Neural crest cell (in vitro differentiated cells): Measurements from ENCODE around the gene UMODL1. TPM values are rescaled to one million over a fixed set of nuclear protein-coding genes. Genes with fewer than 3 reads are reported as not detected.

ENCODE experiments used
- DNase-seq: peaks from one replicate; pipeline ENCODE4 v3.0.0; 2021; ENCODE audit warnings: low read depth, mixed read lengths, low spot score
- H3K27ac Mint-ChIP-seq: one replicate; pipeline ENCODE4 v1.8.0; 2021; ENCODE audit warnings: mild to moderate bottlenecking, mixed read lengths; ENCODE audit not compliant: unreplicated experiment
- H3K27me3 Mint-ChIP-seq: 2 replicates; pipeline ENCODE4 v1.8.0; 2021; ENCODE audit warnings: low read depth, mild to moderate bottlenecking, mixed read lengths
- H3K36me3 Mint-ChIP-seq: 2 replicates; pipeline ENCODE4 v1.8.0; 2021; ENCODE audit warnings: low read depth, mild to moderate bottlenecking, mixed read lengths
- H3K4me1 Mint-ChIP-seq: 2 replicates; pipeline ENCODE4 v1.8.0; 2021; ENCODE audit warnings: mixed read lengths
- H3K4me3 Mint-ChIP-seq: one replicate; pipeline ENCODE4 v1.8.0; 2021; ENCODE audit warnings: mild to moderate bottlenecking, mixed read lengths
- H3K9me3 Mint-ChIP-seq: 2 replicates; pipeline ENCODE4 v1.8.0; 2021; ENCODE audit warnings: mixed read lengths
- CTCF ChIP-seq: fragments of 200-600 bp; sonication (generic); conservative IDR thresholded peaks from 2 replicates; pipeline ENCODE4 v1.5.0; 2021; ENCODE audit warnings: antibody characterized with exemption, mild to moderate bottlenecking
- total RNA-seq: library from RNA; stranded (reverse); gene quantifications from 2 replicates; pipeline ENCODE4 v1.2.1, GENCODE V29; 2021

Gene UMODL1
- total RNA-seq, 1 donor from 2014 or later: not detected

GRCh38 chr21:42142627-42143026 lies 71.5 kb downstream of the UMODL1 start:
- H3K4me1 Mint-ChIP-seq: peaks cover 6% of the 10 kb centered on the region
- DNase-seq: no peak
- no peak overlapping the region for H3K27ac Mint-ChIP-seq
- H3K9me3 Mint-ChIP-seq: no peaks in the 10 kb centered on the region
- H3K4me3 Mint-ChIP-seq: no peak overlapping the region
- TF ChIP-seq CTCF: no peak
- H3K27me3 Mint-ChIP-seq: no peaks in the 10 kb centered on the region
- H3K36me3 Mint-ChIP-seq: no peaks in the 10 kb centered on the region

- H3K9me3 Mint-ChIP-seq: no peaks in the 10 kb centered on the region
- TF ChIP-seq CTCF: no peak
- no peak overlapping the region for H3K4me3 Mint-ChIP-seq
- H3K27me3 Mint-ChIP-seq: no peaks in the 10 kb centered on the region
- no peak overlapping the region for H3K27ac Mint-ChIP-seq
- no peak for DNase-seq
- peaks cover 6% of the 10 kb centered on the region for H3K4me1 Mint-ChIP-seq
- H3K36me3 Mint-ChIP-seq: no peaks in the 10 kb centered on the region
Measured at GRCh38 chr21:42143111-42143510, 72.0 kb downstream of the UMODL1 start.

DNA sequence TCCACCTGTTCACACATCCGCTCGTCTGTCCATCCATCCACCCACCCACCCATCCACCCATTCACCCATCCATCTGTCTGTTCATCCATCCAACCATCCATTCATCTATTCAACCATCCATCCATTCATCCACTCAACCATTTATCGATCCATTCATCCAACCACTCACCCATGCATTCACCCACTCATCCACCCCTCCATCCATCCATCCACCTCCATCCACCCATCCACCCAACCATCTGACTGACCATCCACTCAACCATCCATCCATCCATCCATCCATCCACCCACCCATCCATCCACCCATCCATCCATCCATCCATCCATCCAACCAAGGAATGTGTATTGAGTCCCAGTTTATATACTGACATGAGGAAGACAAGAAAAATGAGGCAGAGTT lies 73.1 kb downstream of the UMODL1 start:
- no peaks in the 10 kb centered on the region for H3K9me3 Mint-ChIP-seq
- H3K36me3 Mint-ChIP-seq: no peaks in the 10 kb centered on the region
- no peaks in the 10 kb centered on the region for H3K27me3 Mint-ChIP-seq
- no peak for TF ChIP-seq CTCF
- no peak for DNase-seq
- H3K4me3 Mint-ChIP-seq: no peak overlapping the region
- H3K27ac Mint-ChIP-seq: no peak overlapping the region
- H3K4me1 Mint-ChIP-seq: peaks cover 6% of the 10 kb centered on the region

GRCh38 chr21:42144679-42145568 lies 73.8 kb downstream of the UMODL1 start:
- no peaks in the 10 kb centered on the region for H3K27me3 Mint-ChIP-seq
- H3K4me3 Mint-ChIP-seq: no peak overlapping the region
- no peak overlapping the region for H3K27ac Mint-ChIP-seq
- H3K4me1 Mint-ChIP-seq: peaks cover 6% of the 10 kb centered on the region
- DNase-seq: no peak
- H3K9me3 Mint-ChIP-seq: no peaks in the 10 kb centered on the region
- no peaks in the 10 kb centered on the region for H3K36me3 Mint-ChIP-seq
- TF ChIP-seq CTCF: no peak

DNA sequence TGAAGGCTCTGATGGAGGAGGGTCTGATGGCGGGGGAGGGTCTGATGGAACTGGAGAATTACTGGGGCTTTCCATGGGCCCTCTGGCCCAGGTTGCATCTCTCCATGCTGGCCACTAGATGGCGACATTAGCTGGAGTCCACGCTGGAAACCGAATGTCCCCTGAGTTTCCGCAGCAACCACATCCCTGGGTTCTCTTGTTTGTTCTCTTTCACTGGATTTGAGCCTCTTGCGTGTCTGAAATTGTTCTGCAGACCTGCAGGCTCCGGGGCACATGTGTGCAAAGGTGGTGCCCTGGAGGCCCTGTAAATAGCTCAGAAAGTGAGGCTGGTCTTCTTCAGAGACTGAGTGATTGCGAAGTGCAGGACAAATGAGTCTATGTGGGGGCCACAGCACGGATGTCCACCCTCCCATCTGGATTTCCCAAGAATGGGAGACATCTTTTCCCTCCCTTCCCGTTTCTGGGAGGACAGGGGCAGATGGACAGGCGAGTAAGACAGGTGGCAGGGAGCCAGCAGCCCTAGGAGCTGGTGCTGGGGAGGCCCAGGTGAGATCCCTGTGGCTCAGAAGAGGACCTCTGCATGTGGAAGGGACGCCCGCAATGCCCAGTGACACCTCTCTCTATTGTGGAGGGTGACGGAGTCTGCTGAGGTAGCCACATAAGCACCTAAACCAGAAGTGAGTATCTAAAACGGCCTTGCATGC lies 74.6 kb downstream of the UMODL1 start:
- Mint-ChIP-seq H3K27ac (no peak overlapping the region), H3K27me3 (no peaks in the 10 kb centered on the region), H3K9me3 (no peaks in the 10 kb centered on the region), H3K4me3 (no peak overlapping the region), H3K4me1 (peaks cover 6% of the 10 kb centered on the region), H3K36me3 (no peaks in the 10 kb centered on the region)
- peak; percentile 64 for DNase-seq
- peak; percentile 91 for TF ChIP-seq CTCF
